ENCODE results near the gene SPATA6.

GRCh38 chr1:48344373-48344772, 127.6 kb downstream of the SPATA6 start:
- TF ChIP-seq CTCF (IDR thresholded peaks at IDR 0.05 in 4 of 5, conservative IDR thresholded peaks at IDR 0.05 in 1 of 5) (no peak), POLR2A (IDR thresholded peaks at IDR 0.05) (no peak)
